Stimulated activated CD8-positive, alpha-beta memory T cell treated with anti-CD3 and anti-CD28 coated beads, Interleukin-15, amount 100 ng/mL, for 24 hours (primary cell): ENCODE measurements around the gene CEP104.

Experiments
- DNase-seq: peaks from one replicate; pipeline ENCODE4 v3.0.0-alpha.2; 2020; ENCODE audit warnings: low read depth

CEP104 gene

GRCh38 chr1:3762873-3763228, 94.2 kb downstream of the CEP104 start:
- DNase-seq = no peak

- no peak for DNase-seq
These were observed 94.7 kb downstream of the CEP104 start for GRCh38 chr1:3762151-3762872.
